ENCODE data around the gene PTPRT.

Gene PTPRT

DNA sequence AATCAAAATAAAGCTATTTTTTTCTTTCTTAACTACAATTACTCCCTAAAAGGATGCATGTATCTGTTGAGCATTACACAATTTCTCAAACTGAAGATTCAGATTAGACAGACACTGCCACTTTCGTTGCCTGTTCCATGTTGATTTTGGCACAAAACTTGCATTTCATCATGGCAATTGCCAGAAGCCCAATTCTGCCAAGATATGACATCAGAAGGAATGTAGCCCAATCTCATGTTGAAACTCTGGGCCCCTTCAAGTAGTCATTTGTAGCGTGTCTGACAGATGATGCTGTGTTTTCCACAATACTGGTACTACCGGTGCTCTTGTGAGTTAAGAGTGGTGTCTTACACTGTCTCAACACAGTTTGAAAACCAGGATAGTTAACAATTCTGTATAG, 705.4 kb downstream of the PTPRT start:
- TF ChIP-seq, protein P1, sequence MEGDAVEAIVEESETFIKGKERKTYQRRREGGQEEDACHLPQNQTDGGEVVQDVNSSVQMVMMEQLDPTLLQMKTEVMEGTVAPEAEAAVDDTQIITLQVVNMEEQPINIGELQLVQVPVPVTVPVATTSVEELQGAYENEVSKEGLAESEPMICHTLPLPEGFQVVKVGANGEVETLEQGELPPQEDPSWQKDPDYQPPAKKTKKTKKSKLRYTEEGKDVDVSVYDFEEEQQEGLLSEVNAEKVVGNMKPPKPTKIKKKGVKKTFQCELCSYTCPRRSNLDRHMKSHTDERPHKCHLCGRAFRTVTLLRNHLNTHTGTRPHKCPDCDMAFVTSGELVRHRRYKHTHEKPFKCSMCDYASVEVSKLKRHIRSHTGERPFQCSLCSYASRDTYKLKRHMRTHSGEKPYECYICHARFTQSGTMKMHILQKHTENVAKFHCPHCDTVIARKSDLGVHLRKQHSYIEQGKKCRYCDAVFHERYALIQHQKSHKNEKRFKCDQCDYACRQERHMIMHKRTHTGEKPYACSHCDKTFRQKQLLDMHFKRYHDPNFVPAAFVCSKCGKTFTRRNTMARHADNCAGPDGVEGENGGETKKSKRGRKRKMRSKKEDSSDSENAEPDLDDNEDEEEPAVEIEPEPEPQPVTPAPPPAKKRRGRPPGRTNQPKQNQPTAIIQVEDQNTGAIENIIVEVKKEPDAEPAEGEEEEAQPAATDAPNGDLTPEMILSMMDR (IDR thresholded peaks at IDR 0.05) = no peak
- Histone ChIP-seq H3K27ac (peak overlapping the region in 1 of 2 donors; percentile 83), H3K4me3 (peak overlapping the region; percentile 50)
- DNase-seq (ENCODE audit: low spot score) = no peak

DNA sequence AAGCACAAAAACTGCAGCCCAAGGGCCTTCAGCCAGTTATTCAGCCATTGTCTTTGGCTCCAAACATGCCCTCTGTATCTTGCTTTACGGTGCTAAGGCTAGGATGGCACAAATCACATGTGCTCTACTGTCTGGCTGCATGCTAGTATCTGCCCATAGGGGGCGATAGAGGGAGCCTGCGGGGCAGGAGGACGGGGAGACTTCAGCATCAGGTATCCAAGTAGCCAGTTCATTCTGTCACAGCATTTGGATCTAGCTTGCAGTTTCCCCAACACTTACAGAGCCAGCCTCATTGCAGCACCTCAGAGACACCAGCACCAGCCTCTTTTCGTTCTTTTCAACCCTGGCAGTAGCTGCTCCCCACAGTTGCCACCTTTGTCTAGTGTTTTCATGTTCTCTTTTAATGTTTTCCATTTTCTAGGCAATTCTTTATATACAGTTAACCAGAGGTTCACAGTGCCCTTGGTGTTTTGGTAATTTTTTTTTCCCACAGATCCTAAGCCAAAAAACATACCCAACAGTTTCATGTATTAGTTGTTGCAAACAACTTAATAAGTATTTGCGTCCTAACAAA, 705.9 kb downstream of the PTPRT start:
- TF ChIP-seq, protein P1 (IDR thresholded peaks at IDR 0.05) = no peak
- peak overlapping the region in 1 of 2 donors; percentile 50 for H3K27ac ChIP-seq
- no peak overlapping the region for H3K4me3 ChIP-seq
- no peak for DNase-seq (ENCODE audit: low spot score)

DNA sequence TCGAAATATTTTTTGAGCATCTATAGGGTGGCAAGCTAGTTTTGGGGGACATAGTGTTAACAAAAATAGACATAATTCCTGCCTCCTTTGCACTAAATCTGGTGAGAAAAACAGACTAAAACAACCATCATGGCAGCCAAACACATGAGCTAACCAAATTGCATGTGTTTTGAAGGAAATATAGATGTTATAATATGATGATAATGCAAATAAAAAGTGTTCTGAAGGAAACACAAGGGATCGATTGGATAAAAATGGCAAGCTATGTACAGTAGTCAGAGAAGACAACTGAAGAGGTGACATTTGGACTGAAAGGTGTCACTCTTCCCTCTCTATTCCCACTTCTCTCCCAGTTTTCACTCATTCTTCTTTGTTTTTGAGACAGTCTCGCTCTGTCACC, 706.9 kb downstream of the PTPRT start:
- Histone ChIP-seq H3K27ac (no peak overlapping the region), H3K4me3 (no peak overlapping the region)
- TF ChIP-seq, protein P1 (IDR thresholded peaks at IDR 0.05) = no peak
- DNase-seq (ENCODE audit: low spot score) = no peak

DNA sequence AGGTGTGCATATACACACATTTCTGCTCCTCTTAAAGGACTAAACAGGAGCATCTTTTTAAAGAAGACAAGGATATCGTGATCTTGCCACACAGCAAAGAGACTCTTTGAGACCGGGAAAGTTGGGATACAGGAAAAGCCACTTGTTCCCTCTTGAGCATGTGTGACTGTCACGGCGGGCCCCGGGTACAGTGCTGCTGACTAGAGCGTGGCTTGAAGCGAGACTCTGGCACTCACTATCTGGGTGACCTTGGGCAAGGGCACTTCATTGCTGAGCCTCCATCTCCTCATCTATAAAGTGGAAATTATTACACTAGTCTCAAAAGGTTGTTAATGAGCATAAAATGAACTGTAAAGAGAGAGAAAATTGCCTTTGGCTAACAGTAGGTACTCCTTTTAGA, 713.9 kb downstream of the PTPRT start:
- DNase-seq (ENCODE audit: low spot score) = no peak
- Histone ChIP-seq H3K4me3 (no peak overlapping the region), H3K27ac (no peak overlapping the region)
- TF ChIP-seq, protein P1 (IDR thresholded peaks at IDR 0.05) = no peak

DNA sequence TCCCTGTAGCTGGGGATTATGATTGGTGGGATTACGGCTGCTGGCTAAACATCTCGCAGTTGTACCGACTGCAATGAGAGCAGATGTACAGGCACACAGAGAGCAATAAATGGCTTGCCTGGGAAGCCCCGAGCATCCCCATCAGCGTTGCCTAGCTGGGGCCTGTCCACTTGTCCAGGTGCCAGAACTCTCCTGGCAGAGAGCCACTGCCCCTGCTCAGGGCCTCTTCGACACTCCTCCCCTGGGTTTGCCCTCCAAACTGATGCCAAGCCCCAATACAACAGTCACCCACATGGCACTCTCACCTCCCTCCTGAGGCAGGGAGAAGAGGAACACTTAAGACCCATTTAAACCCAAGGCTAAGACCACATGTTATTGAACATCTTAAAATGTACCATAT, 715.1 kb downstream of the PTPRT start:
- Histone ChIP-seq H3K27ac (no peak overlapping the region), H3K4me3 (no peak overlapping the region)
- DNase-seq (ENCODE audit: low spot score) = no peak
- TF ChIP-seq, protein P1 (IDR thresholded peaks at IDR 0.05) = no peak

DNA sequence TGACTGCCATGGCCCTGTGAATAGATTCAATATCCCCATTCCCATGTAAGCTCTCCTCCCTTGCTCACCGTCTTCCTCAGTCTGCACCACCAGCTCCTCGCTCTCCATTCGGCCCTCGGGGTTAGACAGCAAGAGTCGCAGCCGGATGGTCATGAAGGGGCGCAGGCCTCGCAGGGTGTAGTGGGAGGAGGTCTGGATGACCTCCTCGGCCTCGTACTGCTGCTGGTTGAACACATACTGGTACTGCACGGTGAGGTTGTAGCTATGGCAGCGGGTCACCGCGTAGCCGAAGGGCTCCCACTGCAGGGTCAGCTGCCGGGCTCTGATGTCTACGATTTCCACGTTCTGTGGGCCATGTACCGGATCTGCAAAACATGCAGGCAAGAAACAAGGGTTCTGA, 717.5 kb downstream of the PTPRT start:
- no peak for DNase-seq (ENCODE audit: low spot score)
- Histone ChIP-seq H3K4me3 (no peak overlapping the region), H3K27ac (no peak overlapping the region)
- TF ChIP-seq, protein P1 (IDR thresholded peaks at IDR 0.05) = no peak

DNA sequence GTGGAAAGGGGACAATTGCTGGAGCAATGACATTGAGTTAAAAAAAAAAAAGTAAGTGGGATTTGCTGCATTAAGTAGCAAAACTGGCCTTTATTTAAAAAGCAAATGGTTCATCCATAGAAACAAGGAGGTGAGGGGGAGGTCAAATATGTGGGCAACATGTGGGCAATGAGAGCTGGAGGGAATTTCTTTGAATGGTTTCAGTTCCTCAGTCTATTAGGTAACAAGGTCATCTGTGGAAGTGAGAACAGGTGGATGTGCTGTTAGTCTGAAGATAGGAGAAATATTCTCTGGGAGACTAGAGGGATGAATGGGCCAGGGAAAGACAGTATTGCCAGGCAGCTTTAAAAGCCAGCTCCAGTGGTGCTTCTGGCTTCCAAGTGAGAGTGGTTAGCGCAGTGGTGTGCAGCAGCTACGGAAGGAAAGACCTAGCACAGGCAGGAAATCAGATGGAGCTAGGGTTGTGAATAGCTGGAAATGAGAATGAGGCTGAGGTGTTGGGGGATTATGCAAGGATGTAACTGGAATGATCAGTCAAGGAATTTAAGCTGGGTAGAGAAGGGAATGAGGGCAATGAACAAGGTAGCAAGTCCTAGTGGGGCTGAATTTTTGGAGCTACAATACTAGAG, 727.6 kb downstream of the PTPRT start:
- DNase-seq (ENCODE audit: low spot score) = no peak
- Histone ChIP-seq H3K27ac (no peak overlapping the region), H3K4me3 (no peak overlapping the region)
- TF ChIP-seq, protein P1 (IDR thresholded peaks at IDR 0.05) = no peak
